MM.1S (cell line): ENCODE measurements around the gene CATSPERD.
"Not testable (repeated sequence)": the region's sequence is repeated elsewhere in the genome, so short reads cannot be mapped to it uniquely, and the experiment has no call there.

Source experiments
- DNase-seq: peaks from one replicate; pipeline ENCODE4 v3.0.0-alpha.2; 2015
- H2AFZ ChIP-seq: fragments of 300-600 bp; sonication (generic); 2 replicates; pipeline ENCODE4 v1.6.0; 2016; ENCODE audit warnings: antibody characterized with exemption, low read length
- H3F3A ChIP-seq: fragments of 300-600 bp; sonication (generic); 2 replicates; pipeline ENCODE4 v1.6.1; 2016; ENCODE audit warnings: mild to moderate bottlenecking, antibody characterized with exemption, low read length, moderate library complexity, mixed read lengths; ENCODE audit not compliant: insufficient read depth
- H3K27ac ChIP-seq: fragments of 300-600 bp; sonication (generic); 2 replicates; pipeline ENCODE4 v1.5.1; 2016; ENCODE audit warnings: mild to moderate bottlenecking, low read length
- H3K27me3 ChIP-seq: fragments of 300-600 bp; sonication (generic); replicated peaks from 2 replicates; pipeline ENCODE4 v1.6.0; 2016; ENCODE audit warnings: low read length; ENCODE audit not compliant: insufficient read depth
- H3K36me3 ChIP-seq: fragments of 300-600 bp; sonication (generic); replicated peaks from 2 replicates; pipeline ENCODE4 v1.6.1; 2016; ENCODE audit warnings: mild to moderate bottlenecking, low read length, mixed read lengths; ENCODE audit not compliant: insufficient read depth
- H3K4me1 ChIP-seq: fragments of 300-600 bp; sonication (generic); 2 replicates; pipeline ENCODE4 v1.6.1; 2016; ENCODE audit warnings: low read length, mixed read lengths
- H3K4me2 ChIP-seq: fragments of 300-600 bp; sonication (generic); 2 replicates; pipeline ENCODE4 v1.6.0; 2016; ENCODE audit warnings: low read depth, low read length
- H3K4me3 ChIP-seq: fragments of 300-600 bp; sonication (generic); 2 replicates; pipeline ENCODE4 v1.5.1; 2016; ENCODE audit warnings: low read length, mixed read lengths
- H3K79me2 ChIP-seq: fragments of 300-600 bp; sonication (generic); 2 replicates; pipeline ENCODE4 v1.6.1; 2016; ENCODE audit warnings: mixed run types, low read length, mixed read lengths
- H3K9ac ChIP-seq: fragments of 300-600 bp; sonication (generic); 2 replicates; pipeline ENCODE4 v1.6.1; 2016; ENCODE audit warnings: low read length, mixed read lengths
- H3K9me2 ChIP-seq: fragments of 300-600 bp; sonication (generic); replicated peaks from 2 replicates; pipeline ENCODE4 v1.6.1; 2016; ENCODE audit warnings: mild to moderate bottlenecking, low read length, mixed read lengths; ENCODE audit not compliant: insufficient read depth
- H3K9me3 ChIP-seq: fragments of 300-600 bp; sonication (generic); replicated peaks from 2 replicates; pipeline ENCODE4 v1.6.1; 2016; ENCODE audit warnings: mild to moderate bottlenecking, low read length, mixed read lengths; ENCODE audit not compliant: insufficient read depth
- H4K20me1 ChIP-seq: fragments of 300-600 bp; sonication (generic); 2 replicates; pipeline ENCODE4 v1.6.1; 2016; ENCODE audit warnings: mild to moderate bottlenecking, low read length, moderate library complexity, mixed read lengths; ENCODE audit not compliant: insufficient read depth
- EZH2 ChIP-seq: fragments of 300-600 bp; sonication (generic); optimal IDR thresholded peaks from 2 replicates; pipeline ENCODE3; 2017; ENCODE audit warnings: low read depth, mild to moderate bottlenecking, antibody characterized with exemption, low read length, mixed read lengths
- EZH2phosphoT487 ChIP-seq: fragments of 300-600 bp; sonication (generic); IDR thresholded peaks from 2 replicates; pipeline ENCODE4 v1.6.1; 2018; ENCODE audit warnings: antibody characterized with exemption, low read length
- TF ChIP-seq, protein P1 (sequence below): fragments of 300-600 bp; sonication (generic); IDR thresholded peaks from 2 replicates; pipeline ENCODE4 v1.5.1; 2016; ENCODE audit warnings: antibody characterized with exemption, low read length, mixed read lengths

CATSPERD gene

DNA sequence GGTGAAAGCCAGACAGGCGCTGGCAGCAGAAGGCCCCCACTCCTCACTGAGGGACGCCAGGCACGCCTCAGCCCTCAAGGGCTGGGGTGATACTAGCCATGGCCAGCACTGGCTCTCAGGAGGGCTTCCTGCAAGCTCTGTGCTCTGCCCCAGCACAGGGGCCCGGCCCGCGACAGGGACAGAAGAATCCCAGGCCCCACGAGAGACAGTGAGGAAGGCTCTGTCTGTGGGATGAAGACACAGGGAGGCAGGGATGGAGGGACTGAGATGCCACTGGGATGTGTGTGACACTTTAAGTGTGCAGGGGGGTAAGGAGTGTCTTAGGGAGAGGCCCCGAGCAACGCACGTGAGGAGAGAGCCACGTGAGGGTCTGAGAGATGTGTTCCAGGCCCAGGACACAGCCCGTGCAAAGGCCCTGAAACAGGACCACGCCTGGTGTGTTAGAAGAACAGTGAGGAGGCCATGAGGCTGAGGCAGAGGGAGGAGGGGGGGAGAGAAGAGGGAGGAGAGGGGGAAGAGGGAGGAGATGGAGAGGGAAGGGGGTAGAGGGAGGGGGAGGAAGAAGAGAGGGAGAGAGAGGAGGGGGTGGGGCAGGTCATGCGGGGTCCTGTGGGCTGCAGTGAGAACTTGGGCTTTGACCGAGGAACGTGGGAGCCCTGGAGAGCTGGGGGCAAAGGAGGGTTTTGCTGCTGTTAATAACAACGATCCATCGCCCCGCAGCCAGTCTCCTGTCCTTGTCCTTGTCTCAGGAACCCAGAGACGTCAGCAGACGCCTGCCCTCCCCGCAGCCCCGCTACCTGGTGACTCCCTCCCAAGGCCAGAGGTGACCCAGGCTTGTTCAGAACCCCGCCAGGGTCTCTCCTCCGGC, 23.2 kb upstream of the CATSPERD start:
- TF ChIP-seq, protein P1, sequence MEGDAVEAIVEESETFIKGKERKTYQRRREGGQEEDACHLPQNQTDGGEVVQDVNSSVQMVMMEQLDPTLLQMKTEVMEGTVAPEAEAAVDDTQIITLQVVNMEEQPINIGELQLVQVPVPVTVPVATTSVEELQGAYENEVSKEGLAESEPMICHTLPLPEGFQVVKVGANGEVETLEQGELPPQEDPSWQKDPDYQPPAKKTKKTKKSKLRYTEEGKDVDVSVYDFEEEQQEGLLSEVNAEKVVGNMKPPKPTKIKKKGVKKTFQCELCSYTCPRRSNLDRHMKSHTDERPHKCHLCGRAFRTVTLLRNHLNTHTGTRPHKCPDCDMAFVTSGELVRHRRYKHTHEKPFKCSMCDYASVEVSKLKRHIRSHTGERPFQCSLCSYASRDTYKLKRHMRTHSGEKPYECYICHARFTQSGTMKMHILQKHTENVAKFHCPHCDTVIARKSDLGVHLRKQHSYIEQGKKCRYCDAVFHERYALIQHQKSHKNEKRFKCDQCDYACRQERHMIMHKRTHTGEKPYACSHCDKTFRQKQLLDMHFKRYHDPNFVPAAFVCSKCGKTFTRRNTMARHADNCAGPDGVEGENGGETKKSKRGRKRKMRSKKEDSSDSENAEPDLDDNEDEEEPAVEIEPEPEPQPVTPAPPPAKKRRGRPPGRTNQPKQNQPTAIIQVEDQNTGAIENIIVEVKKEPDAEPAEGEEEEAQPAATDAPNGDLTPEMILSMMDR: no peak
- TF ChIP-seq EZH2 (no peak), EZH2phosphoT487 (no peak)
- Histone ChIP-seq H3K4me1 (peaks cover 5% of the 10 kb centered on the region; the same call in 1 of the 2 replicates), H3K9me3 (no peaks in the 10 kb centered on the region), H3K4me2 (no peak overlapping the region), H3K27me3 (no peaks in the 10 kb centered on the region), H3K79me2 (peaks cover 73% of the 10 kb centered on the region), H4K20me1 (peaks cover 53% of the 10 kb centered on the region), H3F3A (peaks cover 43% of the 10 kb centered on the region), H3K27ac (no peak overlapping the region), H2AFZ (no peak overlapping the region), H3K4me3 (no peak overlapping the region), H3K9me2 (no peaks in the 10 kb centered on the region), H3K36me3 (peaks cover 36% of the 10 kb centered on the region), H3K9ac (no peak overlapping the region)
- no peak for DNase-seq

DNA sequence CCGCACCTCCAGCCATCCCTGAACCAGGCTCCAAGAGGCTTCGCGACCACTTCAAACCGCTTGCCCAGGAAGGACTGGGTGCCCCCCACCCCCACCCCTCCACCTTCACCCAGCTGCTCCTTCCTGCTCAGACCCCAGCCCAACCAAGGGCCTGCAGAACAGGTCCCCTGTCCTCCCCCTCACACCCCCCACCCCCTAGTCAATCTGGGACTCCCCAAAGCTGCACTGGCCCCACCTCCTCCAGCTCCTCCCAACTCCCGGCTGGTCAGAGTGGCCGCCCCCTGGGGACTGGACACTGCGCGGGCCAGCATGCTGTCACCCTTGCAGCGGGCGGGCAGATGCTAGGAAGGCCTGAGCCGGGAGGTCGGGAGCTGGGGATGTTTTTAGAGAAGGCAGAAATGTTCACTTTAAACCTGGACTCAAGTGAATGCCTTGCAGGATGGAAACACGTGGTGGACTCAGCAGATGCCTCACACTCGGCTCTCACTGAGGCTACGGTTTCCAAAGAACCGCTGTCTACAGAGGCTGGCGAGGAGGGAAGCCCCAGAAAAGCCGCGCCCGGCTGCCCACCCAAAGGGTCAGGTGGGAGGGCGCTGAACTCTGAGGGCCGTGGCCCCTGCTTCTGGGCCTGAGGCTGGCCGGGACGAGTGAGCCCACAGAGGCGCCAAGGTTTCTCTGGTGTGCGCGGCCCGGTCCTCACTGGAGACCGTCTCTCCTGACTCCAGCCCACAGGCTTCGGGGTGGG, 22.4 kb upstream of the CATSPERD start:
- Histone ChIP-seq H3K79me2 (peaks cover 65% of the 10 kb centered on the region), H3K9me3 (no peaks in the 10 kb centered on the region), H3K36me3 (peaks cover 29% of the 10 kb centered on the region), H3K4me1 (no peaks in the 10 kb centered on the region), H3F3A (peaks cover 35% of the 10 kb centered on the region), H3K27ac (no peak overlapping the region), H3K4me3 (no peak overlapping the region), H2AFZ (no peak overlapping the region), H3K4me2 (no peak overlapping the region), H3K9ac (no peak overlapping the region), H3K27me3 (no peaks in the 10 kb centered on the region), H4K20me1 (peaks cover 45% of the 10 kb centered on the region), H3K9me2 (no peaks in the 10 kb centered on the region)
- DNase-seq: no peak
- no peak for TF ChIP-seq EZH2phosphoT487

DNA sequence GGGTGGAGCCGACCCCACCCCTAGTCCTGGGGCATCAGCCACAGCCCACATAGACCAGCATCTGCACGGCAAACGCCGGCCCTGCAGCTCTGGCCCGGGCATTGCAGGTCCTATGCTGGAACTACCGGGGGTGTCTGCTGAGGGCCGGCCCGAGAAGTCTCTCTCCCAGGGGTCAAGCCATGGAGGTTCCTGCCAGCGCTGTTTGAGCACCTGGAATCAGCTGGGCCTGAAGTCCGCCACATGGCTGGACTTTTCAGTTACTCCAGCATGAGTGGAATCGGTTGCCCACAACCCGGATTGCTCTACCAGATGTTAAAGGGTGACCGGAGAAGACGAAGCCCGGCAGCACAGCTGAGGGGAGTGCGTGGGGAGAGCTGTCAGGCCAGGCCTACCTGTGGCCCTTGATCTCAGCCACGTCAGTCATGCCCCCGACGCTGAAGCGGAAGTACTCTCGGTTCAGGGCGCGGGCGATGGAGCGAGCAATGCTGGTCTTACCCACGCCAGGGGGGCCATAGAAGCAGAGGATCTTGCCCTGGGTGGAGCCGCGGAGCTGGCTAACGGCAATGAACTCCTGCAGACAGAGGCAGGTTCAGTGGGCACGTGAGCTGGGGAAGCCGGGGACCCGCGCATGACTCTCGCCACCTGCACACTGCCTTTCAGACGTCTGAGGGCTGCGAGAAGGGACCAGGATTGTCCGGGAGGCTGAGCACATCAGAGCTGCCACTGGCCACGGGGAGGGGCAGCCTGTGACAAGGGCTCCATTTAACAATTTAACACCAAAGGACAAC, 21.6 kb upstream of the CATSPERD start:
- H3K4me3 ChIP-seq: no peak overlapping the region
- H3K4me2 ChIP-seq: no peak overlapping the region
- H3K9me3 ChIP-seq: no peaks in the 10 kb centered on the region
- no peak for DNase-seq
- H3K4me1 ChIP-seq: no peaks in the 10 kb centered on the region
- peaks cover 37% of the 10 kb centered on the region for H4K20me1 ChIP-seq
- peaks cover 31% of the 10 kb centered on the region for H3K36me3 ChIP-seq
- no peak for TF ChIP-seq EZH2
- no peak overlapping the region for H3K27ac ChIP-seq
- H3K79me2 ChIP-seq: peaks cover 65% of the 10 kb centered on the region
- no peaks in the 10 kb centered on the region for H3K9me2 ChIP-seq
- no peak overlapping the region for H3K9ac ChIP-seq
- H2AFZ ChIP-seq: no peak overlapping the region
- H3F3A ChIP-seq: peaks cover 34% of the 10 kb centered on the region
- no peaks in the 10 kb centered on the region for H3K27me3 ChIP-seq

DNA sequence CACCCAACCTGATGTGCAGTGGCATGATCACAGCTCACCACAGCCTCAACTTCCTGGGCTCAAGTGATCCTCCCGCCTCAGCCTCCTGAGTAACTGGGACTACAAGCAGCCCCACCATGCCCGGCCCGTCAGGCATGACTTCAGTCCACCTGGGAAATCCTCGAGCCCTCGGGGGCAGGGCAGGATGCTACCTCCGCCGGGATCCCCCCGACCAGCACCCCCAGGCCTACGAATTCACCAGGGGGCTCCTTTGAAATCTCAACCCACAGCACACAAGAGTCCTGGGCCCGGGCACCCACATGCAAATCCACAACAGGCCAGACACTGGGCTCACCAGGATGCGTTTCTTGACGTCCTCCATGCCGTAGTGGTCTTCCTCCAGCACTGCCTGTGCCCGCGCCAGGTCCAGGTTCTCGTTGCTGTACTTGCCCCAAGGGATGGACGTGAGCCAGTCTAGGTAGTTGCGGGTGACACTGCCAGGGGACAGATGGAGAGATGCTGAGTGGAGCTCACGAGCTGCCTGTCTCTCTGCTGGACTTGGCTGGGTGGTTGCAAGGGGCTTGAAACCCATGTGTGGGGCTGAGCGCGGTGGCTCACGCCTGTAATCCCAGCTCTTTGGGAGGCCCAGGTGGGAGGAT, 19.9 kb upstream of the CATSPERD start:
- Histone ChIP-seq H3K27ac (no peak overlapping the region), H3K4me2 (no peak overlapping the region), H3K9me3 (no peaks in the 10 kb centered on the region), H3K27me3 (no peaks in the 10 kb centered on the region), H3F3A (peaks cover 24% of the 10 kb centered on the region), H2AFZ (no peak overlapping the region), H3K36me3 (peaks cover 18% of the 10 kb centered on the region), H3K79me2 (peaks cover 65% of the 10 kb centered on the region), H4K20me1 (peaks cover 20% of the 10 kb centered on the region), H3K9ac (no peak overlapping the region), H3K9me2 (no peaks in the 10 kb centered on the region), H3K4me3 (no peak overlapping the region), H3K4me1 (no peaks in the 10 kb centered on the region)
- DNase-seq: no peak
- TF ChIP-seq EZH2phosphoT487: no peak
- no peak for TF ChIP-seq EZH2
- TF ChIP-seq, protein P1: no peak

DNA sequence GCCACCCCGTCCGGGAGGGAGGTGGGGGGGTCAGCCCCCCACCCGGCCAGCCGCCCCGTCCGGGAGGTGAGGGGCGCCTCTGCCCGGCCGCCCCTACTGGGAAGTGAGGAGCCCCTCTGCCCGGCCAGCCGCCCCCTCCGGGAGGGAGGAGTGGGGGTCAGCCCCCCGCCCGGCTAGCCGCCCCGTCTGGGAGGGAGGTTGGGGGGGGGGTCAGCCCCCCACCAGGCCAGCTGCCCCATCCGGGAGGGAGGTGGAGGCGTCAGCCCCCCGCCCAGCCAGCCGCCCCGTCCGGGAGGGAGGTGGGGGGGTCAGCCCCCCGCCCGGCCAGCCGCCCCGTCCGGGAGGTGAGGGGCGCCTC, 18.4 kb upstream of the CATSPERD start:
- peaks cover 22% of the 10 kb centered on the region for H3K36me3 ChIP-seq
- not testable (repeated sequence) for H3K4me3 ChIP-seq, DNase-seq, H2AFZ ChIP-seq, H3K9ac ChIP-seq, H3K27me3 ChIP-seq, H3K9me2 ChIP-seq, H3K9me3 ChIP-seq, H3K4me2 ChIP-seq, H3K4me1 ChIP-seq, H3K27ac ChIP-seq
- peaks cover 61% of the 10 kb centered on the region for H3K79me2 ChIP-seq
- peaks cover 13% of the 10 kb centered on the region for H3F3A ChIP-seq
- peaks cover 14% of the 10 kb centered on the region for H4K20me1 ChIP-seq
